Right lobe of liver (tissue), 4 donors: Measurements from ENCODE around the gene ANKRD55.

Experiments
- POLR2A ChIP-seq: fragments of 450-650 bp; IDR thresholded peaks from one replicate; pipeline ENCODE4 v1.6.1; 2017; ENCODE audit warnings: antibody characterized with exemption, mild to moderate bottlenecking
- TF ChIP-seq, protein P1 (sequence below), 4 donors: fragments of 200-600 bp in 3 of 4; fragments of 450-650 bp in 1 of 4; IDR thresholded peaks; one replicate each; pipeline versions ENCODE4 v1.5.1 to v1.8.0; 2016 to 2022; ENCODE audit warnings: antibody characterized with exemption in 4 of 4, mild to moderate bottlenecking in 2 of 4
- donor health status: DM: no; HTN: no; CAD: no.
- donor health status: DM: no; HTN: no; CAD: no.
- donor health status: DM: no; HTN: yes; CAD: no.

DNA sequence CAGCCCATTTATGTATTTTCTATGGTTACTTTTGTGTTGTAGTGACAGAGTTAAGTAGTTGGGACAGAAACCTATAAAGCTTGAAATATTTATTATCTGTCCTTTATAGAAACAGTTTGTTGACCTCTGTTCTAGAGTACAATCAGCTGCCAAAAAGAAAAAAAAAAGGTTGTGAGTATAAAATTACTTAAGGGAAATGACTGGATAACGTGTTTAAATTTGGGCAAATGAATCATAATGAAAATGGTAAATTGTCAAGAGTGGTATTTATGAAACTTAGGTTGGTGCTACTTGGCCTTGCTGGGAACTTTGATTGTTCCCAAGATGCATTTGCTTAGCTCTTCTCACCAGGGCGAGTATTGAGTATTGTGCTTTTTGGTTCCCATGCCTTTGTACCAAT lies 168.1 kb downstream of the ANKRD55 start:
- TF ChIP-seq, protein P1, sequence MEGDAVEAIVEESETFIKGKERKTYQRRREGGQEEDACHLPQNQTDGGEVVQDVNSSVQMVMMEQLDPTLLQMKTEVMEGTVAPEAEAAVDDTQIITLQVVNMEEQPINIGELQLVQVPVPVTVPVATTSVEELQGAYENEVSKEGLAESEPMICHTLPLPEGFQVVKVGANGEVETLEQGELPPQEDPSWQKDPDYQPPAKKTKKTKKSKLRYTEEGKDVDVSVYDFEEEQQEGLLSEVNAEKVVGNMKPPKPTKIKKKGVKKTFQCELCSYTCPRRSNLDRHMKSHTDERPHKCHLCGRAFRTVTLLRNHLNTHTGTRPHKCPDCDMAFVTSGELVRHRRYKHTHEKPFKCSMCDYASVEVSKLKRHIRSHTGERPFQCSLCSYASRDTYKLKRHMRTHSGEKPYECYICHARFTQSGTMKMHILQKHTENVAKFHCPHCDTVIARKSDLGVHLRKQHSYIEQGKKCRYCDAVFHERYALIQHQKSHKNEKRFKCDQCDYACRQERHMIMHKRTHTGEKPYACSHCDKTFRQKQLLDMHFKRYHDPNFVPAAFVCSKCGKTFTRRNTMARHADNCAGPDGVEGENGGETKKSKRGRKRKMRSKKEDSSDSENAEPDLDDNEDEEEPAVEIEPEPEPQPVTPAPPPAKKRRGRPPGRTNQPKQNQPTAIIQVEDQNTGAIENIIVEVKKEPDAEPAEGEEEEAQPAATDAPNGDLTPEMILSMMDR (IDR thresholded peaks at IDR 0.05): no peak
- TF ChIP-seq POLR2A: no peak
